Prostate gland (tissue), 2 donors: Measurements from ENCODE around the gene MAP3K19. TPM values are rescaled to one million over a fixed set of nuclear protein-coding genes. Genes with fewer than 3 reads are reported as not detected.

Experiments used
- DNase-seq: peaks from one replicate; pipeline ENCODE4 v3.0.0-alpha.2; 2019; ENCODE audit warnings: low spot score
- H3K27ac ChIP-seq, 2 donors: fragments of 200-600 bp; sonication (generic); 2 replicates each; pipeline ENCODE4 v1.5.1; 2017 to 2019
- H3K27me3 ChIP-seq: fragments of 200-600 bp; sonication (generic); replicated peaks from 2 replicates; pipeline ENCODE4 v1.5.1; 2019; ENCODE audit not compliant: insufficient read depth
- H3K36me3 ChIP-seq, 2 donors: fragments of 200-600 bp; sonication (generic); 1 replicate in 1 of 2; 2 replicates in 1 of 2; pipeline versions ENCODE4 v1.5.1 to v1.8.1; 2017 to 2019
- H3K4me1 ChIP-seq: fragments of 200-600 bp; sonication (generic); replicated peaks from 2 replicates; pipeline ENCODE4 v1.5.1; 2019
- H3K4me3 ChIP-seq, 2 donors: fragments of 200-600 bp; sonication (generic); 2 replicates each; pipeline ENCODE4 v1.5.1; 2017 to 2019
- H3K9me3 ChIP-seq: fragments of 200-600 bp; sonication (generic); 2 replicates; pipeline ENCODE4 v1.5.1; 2017
- CTCF ChIP-seq, 4 experiments: fragments of 200-600 bp in 2 of 4; fragments of 450-650 bp in 2 of 4; sonication (generic) in 2 of 4; IDR thresholded peaks; 1 replicate in 3 of 4; 2 replicates in 1 of 4; pipeline ENCODE4 v1.5.1; 2016 to 2019; ENCODE audit warnings: antibody characterized with exemption in 4 of 4, mild to moderate bottlenecking in 2 of 4, moderate library complexity in 2 of 4
- POLR2A ChIP-seq: fragments of 450-650 bp; IDR thresholded peaks from one replicate; pipeline ENCODE4 v1.6.1; 2016; ENCODE audit warnings: antibody characterized with exemption, mild to moderate bottlenecking
- POLR2AphosphoS5 ChIP-seq: sonication (generic); formaldehyde crosslinking; IDR thresholded peaks from one replicate; pipeline ENCODE4 v1.6.1; 2017; ENCODE audit warnings: antibody characterized with exemption
- WGBS: methylation state at CpG from one replicate; pipeline ENCODE4 v1.1.5; 2018; 5-methylcytosine and 5-hydroxymethylcytosine counted together
- intact Hi-C: fragments of 100-400 bp; cut with DNase I; formaldehyde crosslinking; loops from one replicate; pipeline ENCODE4 v1.14.2; 2022
- total RNA-seq, 2 donors: library from RNA; depleted of rRNA; stranded (reverse); fragments of >200 nt; gene quantifications; one replicate each; pipeline ENCODE4 v1.1.0, GENCODE V29; 2016

Gene MAP3K19
- total RNA-seq, 2 donors from 2014 or later = 2.7 TPM; not detected in 1

GRCh38 chr2:135052042-135052876 lies 5.0 kb upstream of the MAP3K19 start, which contains the start of gene RAB3GAP1:
TSS of gene RAB3GAP1 (plus strand) at chr2:135052292. CDS start at chr2:135052308, 16 bp downstream.
- peak; percentile 40 for TF ChIP-seq POLR2A
- TF ChIP-seq CTCF (IDR thresholded peaks at IDR 0.05) = no peak
- peak; percentile 69 for TF ChIP-seq POLR2AphosphoS5
- Histone ChIP-seq H3K27me3 (no peaks in the 10 kb centered on the region), H3K4me1 (no peaks in the 10 kb centered on the region), H3K27ac (peak within 1 kb of the TSS; percentile 92), H3K9me3 (no peaks in the 10 kb centered on the region), H3K4me3 (peak within 1 kb of the TSS; percentile 54 to 80), H3K36me3 (no peaks in the 10 kb centered on the region)
- peak; percentile 69 for DNase-seq
- intact Hi-C loops = loop anchor here (5.0 kb wide), 1 partner anchor 480 kb away; the partner anchor contains the start of genes R3HDM1 and ZRANB3
- under 1% methylated on average over 45 of the region's 45 CpGs for WGBS

GRCh38 chr2:135050684-135051083 lies 3.4 kb upstream of the MAP3K19 start:
- Histone ChIP-seq H3K27ac (no peak overlapping the region), H3K9me3 (no peaks in the 10 kb centered on the region), H3K36me3 (no peaks in the 10 kb centered on the region), H3K4me1 (no peaks in the 10 kb centered on the region), H3K4me3 (no peak overlapping the region), H3K27me3 (no peaks in the 10 kb centered on the region)
- intact Hi-C loops = loop anchor here (5.0 kb wide), 1 partner anchor 482 kb away; the partner anchor contains the start of genes R3HDM1 and ZRANB3
- DNase-seq = peak; percentile 8
- no peak for TF ChIP-seq POLR2A
- no peak for TF ChIP-seq POLR2AphosphoS5
- TF ChIP-seq CTCF (IDR thresholded peaks at IDR 0.05) = no peak
- 70% methylated on average over 6 of the region's 6 CpGs for WGBS

- Histone ChIP-seq H3K27me3 (no peaks in the 10 kb centered on the region), H3K4me1 (no peaks in the 10 kb centered on the region), H3K36me3 (no peaks in the 10 kb centered on the region), H3K4me3 (no peak overlapping the region), H3K27ac (no peak overlapping the region), H3K9me3 (no peaks in the 10 kb centered on the region)
- intact Hi-C loops = loop anchor here (5.0 kb wide), 1 partner anchor 482 kb away; the partner anchor contains the start of genes R3HDM1 and ZRANB3
- TF ChIP-seq CTCF (IDR thresholded peaks at IDR 0.05) (no peak), POLR2AphosphoS5 (no peak), POLR2A (no peak)
- WGBS = 80% methylated on average over 3 of the region's 3 CpGs
- no peak for DNase-seq
Observed at GRCh38 chr2:135050132-135050531, 2.9 kb upstream of the MAP3K19 start.

GRCh38 chr2:135048122-135048521 lies 875 bp upstream of the MAP3K19 start:
- TF ChIP-seq CTCF (IDR thresholded peaks at IDR 0.05) = no peak
- no peak for TF ChIP-seq POLR2A
- intact Hi-C loops = no loop called here
- no peak overlapping the region for H3K27ac ChIP-seq

GRCh38 chr2:135043345-135043744 lies 3.9 kb downstream of the MAP3K19 start:
- Histone ChIP-seq H3K9me3 (no peaks in the 10 kb centered on the region), H3K4me3 (no peak overlapping the region), H3K27ac (no peak overlapping the region), H3K27me3 (no peaks in the 10 kb centered on the region), H3K4me1 (no peaks in the 10 kb centered on the region), H3K36me3 (no peaks in the 10 kb centered on the region)
- WGBS = 58% methylated on average over 2 of the region's 2 CpGs
- TF ChIP-seq POLR2AphosphoS5 = no peak
- TF ChIP-seq POLR2A = no peak
- no peak for TF ChIP-seq CTCF (IDR thresholded peaks at IDR 0.05)
- intact Hi-C loops = no loop called here
- no peak for DNase-seq

More at GRCh38 chr2:135048122-135048521, 875 bp upstream of the MAP3K19 start:
- Histone ChIP-seq H3K36me3 (no peaks in the 10 kb centered on the region), H3K4me3 (no peak overlapping the region), H3K4me1 (no peaks in the 10 kb centered on the region), H3K9me3 (no peaks in the 10 kb centered on the region), H3K27me3 (no peaks in the 10 kb centered on the region)
- 74% methylated on average over 6 of the region's 6 CpGs for WGBS
- no peak for DNase-seq
